Vagina (tissue), 2 donors: ENCODE measurements around the gene RSPH9. TPM values are rescaled to one million over a fixed set of nuclear protein-coding genes. Genes with fewer than 3 reads are reported as not detected.

ENCODE experiments used
- DNase-seq, 2 donors: peaks; one replicate each; pipeline ENCODE4 v3.0.0-alpha.2; 2017; ENCODE audit errors: extremely low spot score in 2 of 2
- H3K27ac ChIP-seq: fragments of 200-600 bp; sonication (generic); one replicate; pipeline ENCODE4 v1.5.1; 2019
- H3K27me3 ChIP-seq: fragments of 200-600 bp; sonication (generic); one replicate; pipeline ENCODE4 v1.5.1; 2019
- H3K36me3 ChIP-seq, 2 donors: fragments of 200-600 bp; sonication (generic); one replicate each; pipeline ENCODE4 v1.5.1; 2017 to 2019
- H3K4me1 ChIP-seq: fragments of 200-600 bp; sonication (generic); one replicate; pipeline ENCODE4 v1.5.1; 2019
- H3K4me3 ChIP-seq, 2 donors: fragments of 200-600 bp; sonication (generic); 1 replicate in 1 of 2; 2 replicates in 1 of 2; pipeline ENCODE4 v1.5.1; 2016 to 2019
- H3K9me3 ChIP-seq: fragments of 200-600 bp; sonication (generic); one replicate; pipeline ENCODE4 v1.5.1; 2019
- CTCF ChIP-seq, 3 experiments: fragments of 450-650 bp in 2 of 3; fragments of 200-600 bp in 1 of 3; sonication (generic) in 1 of 3; IDR thresholded peaks; one replicate each; pipeline ENCODE4 v1.5.1; 2017 to 2019; ENCODE audit warnings: antibody characterized with exemption in 3 of 3, mild to moderate bottlenecking in 2 of 3, moderate library complexity in 2 of 3
- POLR2A ChIP-seq, 2 donors: fragments of 450-650 bp; IDR thresholded peaks; one replicate each; pipeline ENCODE4 v1.6.1; 2017; ENCODE audit warnings: antibody characterized with exemption in 2 of 2, mild to moderate bottlenecking in 2 of 2, moderate library complexity in 2 of 2
- POLR2AphosphoS5 ChIP-seq, 2 donors: sonication (generic); formaldehyde crosslinking; IDR thresholded peaks; one replicate each; pipeline ENCODE4 v1.9.0; 2017; ENCODE audit warnings: antibody characterized with exemption in 2 of 2, mild to moderate bottlenecking in 2 of 2, low read depth in 1 of 2; ENCODE audit not compliant: insufficient read depth in 1 of 2
- intact Hi-C: fragments of 100-400 bp; cut with DNase I; formaldehyde crosslinking; loops from one replicate; pipeline ENCODE4 v1.15.1; 2023
- total RNA-seq: library from RNA; depleted of rRNA; stranded (reverse); fragments of >200 nt; gene quantifications from one replicate; pipeline ENCODE4 v1.2.3, GENCODE V29; 2016

Gene RSPH9
- total RNA-seq, 1 donor from 2014 or later = 0.74 TPM

DNA sequence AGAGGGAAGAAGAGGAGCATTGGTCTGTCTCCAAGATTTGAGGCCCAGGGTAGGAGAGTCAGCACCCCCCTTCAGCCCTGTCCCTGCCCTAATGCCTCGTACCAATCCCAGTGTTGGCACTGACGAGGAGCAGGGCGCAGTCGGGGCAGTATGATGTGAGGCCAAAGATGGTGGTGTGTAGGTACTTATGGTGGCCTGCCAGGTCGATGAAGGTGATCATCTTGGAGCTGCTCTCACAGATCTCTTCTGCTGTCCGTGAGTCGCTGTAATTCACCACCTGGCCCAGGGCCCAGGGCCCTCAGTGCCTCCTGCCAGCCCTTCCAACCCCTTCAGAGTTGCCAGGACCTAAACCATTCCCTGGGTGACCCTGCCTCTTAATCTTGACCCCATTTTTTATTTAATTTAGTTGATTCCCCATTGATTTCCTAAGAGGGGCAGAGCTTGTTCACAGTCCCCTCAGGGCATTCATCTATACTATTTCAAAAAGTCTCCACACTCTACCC, 20.0 kb upstream of the RSPH9 start:
- H3K4me3 ChIP-seq = no peak overlapping the region
- no peaks in the 10 kb centered on the region for H3K27me3 ChIP-seq

GRCh38 chr6:43625393-43625992, 19.3 kb upstream of the RSPH9 start:
- no peaks in the 10 kb centered on the region for H3K27me3 ChIP-seq
- H3K36me3 ChIP-seq = peaks cover 0 to 54% of the 10 kb centered on the region in 2 donors
- intact Hi-C loops = loop anchor here (5.0 kb wide), 1 partner anchor 147 kb away; the partner anchor contains the start of gene VEGFA
- H3K4me3 ChIP-seq = no peak overlapping the region
- peaks cover 27% of the 10 kb centered on the region for H3K4me1 ChIP-seq
- no peaks in the 10 kb centered on the region for H3K9me3 ChIP-seq
- DNase-seq = no peak
- no peak for TF ChIP-seq POLR2A (IDR thresholded peaks at IDR 0.05)
- TF ChIP-seq POLR2AphosphoS5 (IDR thresholded peaks at IDR 0.05; ENCODE audit: insufficient read depth in 1 of 2, low read depth in 1 of 2) = no peak
- TF ChIP-seq CTCF (IDR thresholded peaks at IDR 0.05) = no peak
- H3K27ac ChIP-seq = no peak overlapping the region

More for the DNA sequence above, 20.0 kb upstream of the RSPH9 start:
- Histone ChIP-seq H3K9me3 (no peaks in the 10 kb centered on the region), H3K4me1 (peaks cover 23% of the 10 kb centered on the region), H3K27ac (no peak overlapping the region), H3K36me3 (peaks cover 0 to 58% of the 10 kb centered on the region in 2 donors)
- intact Hi-C loops = loop anchor here (5.0 kb wide), 1 partner anchor 147 kb away; the partner anchor contains the start of gene VEGFA
- no peak for TF ChIP-seq POLR2AphosphoS5 (IDR thresholded peaks at IDR 0.05; ENCODE audit: insufficient read depth in 1 of 2, low read depth in 1 of 2)
- TF ChIP-seq CTCF (IDR thresholded peaks at IDR 0.05) = no peak
- no peak for TF ChIP-seq POLR2A (IDR thresholded peaks at IDR 0.05)
- no peak for DNase-seq

GRCh38 chr6:43627008-43627825, 17.6 kb upstream of the RSPH9 start:
- Histone ChIP-seq H3K27ac (peak overlapping the region; percentile 97), H3K4me1 (peaks cover 28% of the 10 kb centered on the region), H3K4me3 (peak overlapping the region; percentile 17 to 91), H3K9me3 (no peaks in the 10 kb centered on the region), H3K36me3 (peaks cover 0 to 37% of the 10 kb centered on the region in 2 donors), H3K27me3 (no peaks in the 10 kb centered on the region)
- intact Hi-C loops = loop anchor here (5.0 kb wide), 1 partner anchor 145 kb away; the partner anchor contains the start of gene VEGFA
- peak in 1 of 2 donors; percentile 13 for TF ChIP-seq POLR2AphosphoS5 (IDR thresholded peaks at IDR 0.05; ENCODE audit: insufficient read depth in 1 of 2, low read depth in 1 of 2)
- TF ChIP-seq CTCF (IDR thresholded peaks at IDR 0.05) = no peak
- DNase-seq = no peak

DNA sequence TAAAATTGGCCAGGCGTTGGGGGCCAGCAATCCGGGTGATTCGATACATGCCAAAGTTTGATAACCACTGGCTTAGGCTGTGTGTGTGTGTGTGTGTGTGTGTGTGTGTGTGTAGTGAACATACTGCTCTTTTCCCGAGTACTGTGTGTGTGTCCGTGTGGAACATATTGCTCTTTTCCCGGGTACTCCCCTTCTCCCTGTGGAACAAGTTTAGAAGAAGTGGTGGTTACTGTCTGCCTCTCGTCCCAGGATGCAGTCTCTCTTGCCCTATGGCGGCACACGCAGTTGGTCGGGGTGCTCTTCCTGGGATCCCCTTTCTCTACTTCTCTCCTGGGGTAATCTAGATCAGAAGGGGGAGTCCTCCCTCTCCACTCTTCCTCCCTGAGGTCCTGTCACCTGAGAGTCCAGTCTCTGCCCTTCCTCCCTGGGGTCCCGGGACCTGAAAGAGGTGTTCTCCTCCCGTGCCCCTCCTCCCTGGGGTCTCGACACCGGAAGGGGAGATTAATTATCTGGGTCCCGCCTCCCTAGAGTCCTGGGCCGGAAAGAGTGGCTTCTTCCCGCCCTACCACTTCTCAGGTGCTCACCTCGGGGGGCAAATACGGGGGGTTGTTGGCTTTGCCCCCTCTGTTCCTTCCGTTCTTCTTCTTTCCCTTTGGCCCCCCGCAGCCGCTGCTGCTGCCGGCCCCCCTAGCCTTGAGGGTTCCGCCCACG, 16.3 kb upstream of the RSPH9 start:
- intact Hi-C loops = loop anchor here (5.0 kb wide), 1 partner anchor 144 kb away; the partner anchor contains the start of gene VEGFA
- peak overlapping the region; percentile 91 to 94 for H3K4me3 ChIP-seq
- no peak for TF ChIP-seq POLR2AphosphoS5 (IDR thresholded peaks at IDR 0.05; ENCODE audit: insufficient read depth in 1 of 2, low read depth in 1 of 2)
- TF ChIP-seq CTCF (IDR thresholded peaks at IDR 0.05) = no peak
- TF ChIP-seq POLR2A (IDR thresholded peaks at IDR 0.05) = no peak
- peaks cover 28% of the 10 kb centered on the region for H3K4me1 ChIP-seq
- DNase-seq = no peak
- peaks cover 0 to 27% of the 10 kb centered on the region in 2 donors for H3K36me3 ChIP-seq
- H3K27me3 ChIP-seq = no peaks in the 10 kb centered on the region
- peak overlapping the region; percentile 97 for H3K27ac ChIP-seq
- H3K9me3 ChIP-seq = no peaks in the 10 kb centered on the region
